GM23338 (cell line): Measurements from ENCODE around the gene CDC42BPA.

ENCODE experiments used
- CREB1 ChIP-seq: fragments of 250-450 bp; sonication (Bioruptor Pico); IDR thresholded peaks from 2 replicates; pipeline ENCODE4 v1.5.0; 2020; ENCODE audit warnings: low read depth, mild to moderate bottlenecking, moderate library complexity
- CTCF ChIP-seq, 2 experiments: fragments of 200-600 bp in 1 of 2; sonication (generic) in 1 of 2; conservative IDR thresholded peaks; 2 replicates each; pipeline versions ENCODE4 v1.5.1 to v1.6.1; 2016 to 2017; ENCODE audit warnings: antibody characterized with exemption in 2 of 2, low read depth in 2 of 2, mild to moderate bottlenecking in 2 of 2, moderate library complexity in 1 of 2
- ETS1 ChIP-seq: IDR thresholded peaks from 2 replicates; pipeline ENCODE4 v1.6.1; 2016; ENCODE audit warnings: antibody characterized with exemption
- EZH2 ChIP-seq: fragments of 200-600 bp; sonication (generic); IDR thresholded peaks from one replicate; pipeline ENCODE4 v1.8.0; 2017; ENCODE audit warnings: antibody characterized with exemption, mild to moderate bottlenecking, low read depth; ENCODE audit not compliant: unreplicated experiment
- EZH2phosphoT487 ChIP-seq: fragments of 200-600 bp; sonication (generic); IDR thresholded peaks from one replicate; pipeline ENCODE4 v1.8.1; 2018; ENCODE audit warnings: antibody characterized with exemption; ENCODE audit not compliant: unreplicated experiment
- JUNB ChIP-seq: IDR thresholded peaks from one replicate; pipeline ENCODE4 v1.6.1; 2016; ENCODE audit warnings: antibody characterized with exemption; ENCODE audit not compliant: unreplicated experiment
- NANOG ChIP-seq: IDR thresholded peaks from 2 replicates; pipeline ENCODE4 v1.6.1; 2016; ENCODE audit warnings: antibody characterized with exemption, borderline replicate concordance
- POLR2AphosphoS5 ChIP-seq: IDR thresholded peaks from 2 replicates; pipeline ENCODE4 v1.6.1; 2016; ENCODE audit warnings: antibody characterized with exemption, low read depth
- REST ChIP-seq: IDR thresholded peaks from one replicate; pipeline ENCODE4 v1.6.1; 2018; ENCODE audit warnings: antibody characterized with exemption; ENCODE audit not compliant: unreplicated experiment
- STAT1 ChIP-seq: IDR thresholded peaks from one replicate; pipeline ENCODE4 v1.6.1; 2016; ENCODE audit warnings: antibody characterized with exemption; ENCODE audit not compliant: unreplicated experiment
- ZNF114 ChIP-seq: fragments of 250-450 bp; sonication (Bioruptor Pico); IDR thresholded peaks from 2 replicates; pipeline ENCODE4 v1.5.0; 2020; ENCODE audit warnings: mild to moderate bottlenecking, moderate library complexity
- ZNF331 ChIP-seq: fragments of 250-450 bp; sonication (Bioruptor Pico); IDR thresholded peaks from 2 replicates; pipeline ENCODE4 v1.5.0; 2020; ENCODE audit warnings: low read depth, mild to moderate bottlenecking, moderate library complexity

GRCh38 chr1:226977643-226978431 is 340.5 kb downstream of the CDC42BPA start:
- no peak for TF ChIP-seq CTCF (conservative IDR thresholded peaks at IDR 0.05; ENCODE audit: low read depth in 2 of 2)
- TF ChIP-seq CREB1: no peak
- no peak for TF ChIP-seq EZH2
- no peak for TF ChIP-seq EZH2phosphoT487
- TF ChIP-seq JUNB: no peak
- no peak for TF ChIP-seq POLR2AphosphoS5
- no peak for TF ChIP-seq STAT1
- no peak for TF ChIP-seq ZNF114
- no peak for TF ChIP-seq REST
- TF ChIP-seq ZNF331: no peak
- no peak for TF ChIP-seq ETS1
- no peak for TF ChIP-seq NANOG
